K562 (cell line): Measurements from ENCODE around the gene MRNIP. TPM values are rescaled to one million over a fixed set of nuclear protein-coding genes. Genes with fewer than 3 reads are reported as not detected.

Source experiments
- CBFB ChIP-seq: sonication (generic); formaldehyde crosslinking; IDR thresholded peaks from 2 replicates; pipeline ENCODE4 v1.4.0; 2020; ENCODE audit warnings: mild to moderate bottlenecking, missing genetic modification reagents
- DACH1 ChIP-seq: fragments of 450-650 bp; IDR thresholded peaks from 2 replicates; pipeline ENCODE4 v1.6.1; 2018; ENCODE audit not compliant: partially characterized antibody
- HIVEP1 ChIP-seq: fragments of 250-450 bp; sonication (Bioruptor Pico); IDR thresholded peaks from 2 replicates; pipeline ENCODE4 v1.4.0; 2020; ENCODE audit warnings: mild to moderate bottlenecking
- ILK ChIP-seq: fragments of 450-650 bp; IDR thresholded peaks from 2 replicates; pipeline ENCODE4 v1.6.1; 2016; ENCODE audit warnings: missing genetic modification characterization, low read depth, mild to moderate bottlenecking, missing compliant biosample characterization, moderate library complexity, borderline replicate concordance
- POLR2AphosphoS2 ChIP-seq: IDR thresholded peaks from 2 replicates; pipeline ENCODE4 v1.6.1; 2012; ENCODE audit warnings: low read length, improper control_type of control experiment
- POU5F1 ChIP-seq: fragments of 150-350 bp; IDR thresholded peaks from 2 replicates; pipeline ENCODE4 v1.6.1; 2014; ENCODE audit warnings: borderline replicate concordance, low read length, low read depth, mild to moderate bottlenecking; ENCODE audit not compliant: partially characterized antibody
- RAD21 ChIP-seq, 2 experiments: fragments of 250-450 bp in 1 of 2; fragments of 450-650 bp in 1 of 2; sonication (Bioruptor Pico) in 1 of 2; formaldehyde crosslinking in 1 of 2; IDR thresholded peaks in 1 of 2; conservative IDR thresholded peaks in 1 of 2; 2 replicates each; pipeline versions ENCODE4 v1.4.0 to v1.8.0; 2020 to 2022; ENCODE audit warnings: mild to moderate bottlenecking in 2 of 2, moderate library complexity in 1 of 2
- RBFOX2 ChIP-seq: fragments of 200-400 bp; formaldehyde crosslinking; IDR thresholded peaks from 2 replicates; pipeline ENCODE4 v1.6.1; 2017; ENCODE audit warnings: low read depth, mild to moderate bottlenecking, low read length, moderate library complexity
- RBM14 ChIP-seq: fragments of 200-400 bp; formaldehyde crosslinking; IDR thresholded peaks from 2 replicates; pipeline ENCODE4 v1.6.1; 2018; ENCODE audit warnings: low read depth, mild to moderate bottlenecking, low read length, moderate library complexity, borderline replicate concordance; ENCODE audit not compliant: insufficient read depth
- REST ChIP-seq, 2 experiments: fragments of 450-650 bp; formaldehyde crosslinking in 1 of 2; IDR thresholded peaks; 2 replicates each; pipeline versions ENCODE4 v1.4.0 to v1.6.1; 2014 to 2020; ENCODE audit warnings: mild to moderate bottlenecking in 2 of 2, borderline replicate concordance in 1 of 2, low read depth in 1 of 2
- TEAD1 ChIP-seq, 2 experiments: fragments of 450-650 bp in 1 of 2; sonication (generic) in 1 of 2; formaldehyde crosslinking; IDR thresholded peaks; 2 replicates each; pipeline versions ENCODE4 v1.4.0 to v1.8.0; 2020 to 2022; ENCODE audit warnings: mild to moderate bottlenecking in 2 of 2, missing genetic modification reagents in 1 of 2
- TRIM24 ChIP-seq, 2 experiments: fragments of 450-650 bp; IDR thresholded peaks; 2 replicates each; pipeline ENCODE4 v1.6.1; 2016
- ZKSCAN3 ChIP-seq: fragments of 250-450 bp; sonication (Bioruptor Pico); IDR thresholded peaks from 2 replicates; pipeline ENCODE4 v1.4.0; 2020
- ZNF280B ChIP-seq: fragments of 250-450 bp; sonication (Bioruptor Pico); IDR thresholded peaks from 2 replicates; pipeline ENCODE4 v1.5.1; 2021; ENCODE audit warnings: mild to moderate bottlenecking
- ZNF311 ChIP-seq: fragments of 250-450 bp; sonication (Bioruptor Pico); IDR thresholded peaks from 2 replicates; pipeline ENCODE4 v1.4.0; 2020; ENCODE audit warnings: mild to moderate bottlenecking, moderate library complexity
- ZNF41 ChIP-seq: fragments of 250-450 bp; sonication (Bioruptor Pico); conservative IDR thresholded peaks from 2 replicates; pipeline ENCODE4 v1.4.0; 2020; ENCODE audit warnings: mild to moderate bottlenecking
- polyA plus RNA-seq, 8 experiments: library from polyadenylated mRNA; depleted of rRNA in 4 of 8; stranded (reverse) in 5 of 8; unstranded in 3 of 8; fragments of >200 nt; fragmentation: Nextera tagmentation in 2 of 8; fragmentation: Illumina TruSeq in 1 of 8; extraction: Ambion mirVana in 2 of 8; extraction: Trizol in 1 of 8; gene quantifications; 2 replicates each; pipeline versions ENCODE4 v1.2.1 to v1.2.3, GENCODE V29; 2011 to 2014; ENCODE audit warnings: inconsistent platforms in 1 of 8, missing spikeins in 1 of 8
- total RNA-seq, 7 experiments: library from RNA; depleted of rRNA in 6 of 7; stranded (reverse); fragments of >200 nt in 6 of 7; fragmentation: Illumina TruSeq in 2 of 7; extraction: Trizol in 2 of 7; gene quantifications; 2 replicates each; pipeline versions ENCODE4 v1.2.1 to v1.2.3, GENCODE V29; 2011 to 2021; ENCODE audit warnings: low replicate concordance in 1 of 7

The MRNIP gene
- total and polyA plus RNA-seq, 9 of the 15 experiments (the other 6 are each of a cell fraction or from before 2014, with no cell fraction given): 3.6 to 39.0 (median 16.8) TPM

- TF ChIP-seq REST (IDR thresholded peaks at IDR 0.05; ENCODE audit: borderline replicate concordance) (peak; percentile 41), REST (CRISPR knock-in tag; IDR thresholded peaks at IDR 0.05; ENCODE audit: low read depth) (no peak), HIVEP1 (CRISPR knock-in tag) (no peak), ZNF280B (no peak), RBFOX2 (peak; percentile 9), TRIM24 (IDR thresholded peaks at IDR 0.05) (no peak), ZKSCAN3 (CRISPR knock-in tag) (no peak), RBM14 (no peak), POU5F1 (no peak), ILK (tag) (no peak), DACH1 (no peak), TEAD1 (CRISPR knock-in tag; IDR thresholded peaks at IDR 0.05) (no peak), RAD21 (CRISPR knock-in tag; conservative IDR thresholded peaks at IDR 0.05 in 1 of 2, IDR thresholded peaks at IDR 0.05 in 1 of 2) (peak in 1 of 2 experiments; percentile 51; a peak in 2 of 4 replicates), ZNF311 (CRISPR knock-in tag) (no peak), POLR2AphosphoS2 (no peak), CBFB (no peak), ZNF41 (CRISPR knock-in tag) (no peak)
Observed at GRCh38 chr5:179801304-179802206, 57.1 kb downstream of the MRNIP start (continued).
